H1 (cell line): Measurements from ENCODE around the gene ZC3H18. TPM values are rescaled to one million over a fixed set of nuclear protein-coding genes. Genes with fewer than 3 reads are reported as not detected.

ENCODE experiments used
- CTCF ChIA-PET: fragments of 300-600 bp; sonication (Branson Sonifier 250); formaldehyde crosslinking; loops from one replicate; lab custom pipeline; 2021; ENCODE audit not compliant: partially characterized antibody; lab: Charles Lee
- POLR2A ChIA-PET: fragments of 300-600 bp; sonication (Branson Sonifier 250); formaldehyde crosslinking; loops from one replicate; lab custom pipeline; 2021; ENCODE audit warnings: inconsistent platforms; ENCODE audit not compliant: partially characterized antibody; lab: Charles Lee
- DNase-seq, 2 experiments: peaks; one replicate each; pipeline versions ENCODE4 v3.0.0 to v3.0.0-alpha.2; 2010 to 2022; ENCODE audit warnings: low spot score in 2 of 2, low read depth in 1 of 2, mixed read lengths in 1 of 2
- FAIRE-seq: peaks from 2 replicates; lab custom pipeline; 2011; peaks lifted over from hg19 to GRCh38; lab: Jason Lieb, UNC
- H2AFZ ChIP-seq: 2 replicates; pipeline ENCODE4 v1.8.1; 2012; ENCODE audit warnings: low read length, inconsistent platforms
- H2AK5ac ChIP-seq: 2 replicates; pipeline ENCODE4 v1.6.1; 2013; ENCODE audit warnings: low read depth, low read length
- H2BK120ac ChIP-seq: replicated peaks from 2 replicates; pipeline ENCODE3; 2013; ENCODE audit warnings: low read depth, low read length, inconsistent platforms
- H2BK12ac ChIP-seq: 2 replicates; pipeline ENCODE4 v1.6.1; 2013; ENCODE audit warnings: low read depth, low read length
- H2BK15ac ChIP-seq: 2 replicates; pipeline ENCODE4 v1.6.1; 2013; ENCODE audit warnings: low read length
- H2BK20ac ChIP-seq: 2 replicates; pipeline ENCODE4 v1.6.1; 2013; ENCODE audit warnings: low read length
- H2BK5ac ChIP-seq: 2 replicates; pipeline ENCODE4 v1.6.1; 2013; ENCODE audit warnings: low read depth, low read length
- H3K14ac ChIP-seq: 2 replicates; pipeline ENCODE4 v1.6.1; 2013; ENCODE audit warnings: inconsistent platforms; ENCODE audit not compliant: insufficient read length
- H3K18ac ChIP-seq: 2 replicates; pipeline ENCODE4 v1.6.1; 2013; ENCODE audit warnings: low read length; ENCODE audit errors: extremely low read depth
- H3K23ac ChIP-seq: 2 replicates; pipeline ENCODE4 v1.6.1; 2013; ENCODE audit warnings: inconsistent platforms; ENCODE audit not compliant: insufficient read length
- H3K23me2 ChIP-seq: 2 replicates; pipeline ENCODE4 v1.6.1; 2013; ENCODE audit warnings: low read depth, low read length
- H3K27ac ChIP-seq: 2 replicates; pipeline ENCODE4 v1.6.1; 2011; ENCODE audit warnings: low read depth, low read length, inconsistent platforms
- H3K27me3 ChIP-seq, 4 experiments: replicated peaks in 1 of 4; 1 replicate in 1 of 4; 2 replicates in 3 of 4; pipeline versions ENCODE4 v1.6.1 to v1.8.1; 2011 to 2013; ENCODE audit warnings: low read length in 3 of 4, mild to moderate bottlenecking in 3 of 4, inconsistent platforms in 2 of 4, mixed read lengths in 2 of 4, moderate library complexity in 1 of 4; ENCODE audit not compliant: control insufficient read depth in 3 of 4, insufficient read depth in 3 of 4; ENCODE audit errors: extremely low read depth in 1 of 4
- H3K36me3 ChIP-seq, 4 experiments: 2 replicates each; pipeline versions ENCODE4 v1.6.1 to v1.8.1; 2011 to 2013; ENCODE audit warnings: mild to moderate bottlenecking in 4 of 4, low read length in 3 of 4, moderate library complexity in 2 of 4, control low read depth in 1 of 4, inconsistent platforms in 1 of 4; ENCODE audit not compliant: insufficient read depth in 4 of 4, control insufficient read depth in 2 of 4
- H3K4ac ChIP-seq: replicated peaks from 2 replicates; pipeline ENCODE3; 2013; ENCODE audit warnings: low read length, low read depth, mixed read lengths, inconsistent platforms; ENCODE audit not compliant: insufficient read length
- H3K4me1 ChIP-seq, 4 experiments: replicated peaks in 1 of 4; 1 replicate in 1 of 4; 2 replicates in 3 of 4; pipeline versions ENCODE4 v1.6.1 to v1.8.1; 2011 to 2013; ENCODE audit warnings: low read length in 3 of 4, inconsistent platforms in 2 of 4, mixed read lengths in 1 of 4; ENCODE audit not compliant: insufficient read depth in 4 of 4, control insufficient read depth in 3 of 4
- H3K4me2 ChIP-seq, 2 experiments: 2 replicates each; pipeline versions ENCODE4 v1.6.1 to v1.8.1; 2011 to 2013; ENCODE audit warnings: low read depth in 2 of 2, low read length in 2 of 2, control low read depth in 1 of 2, inconsistent platforms in 1 of 2, mild to moderate bottlenecking in 1 of 2; ENCODE audit not compliant: insufficient read depth in 1 of 2
- H3K4me3 ChIP-seq, 4 experiments: fragments of 200-600, 300-600 bp in 1 of 4; sonication (generic), shearing (Covaris generic), sonication (Bioruptor Twin) in 1 of 4; 2 replicates each; pipeline versions ENCODE4 v1.5.1 to v1.8.1; 2011 to 2016; ENCODE audit warnings: low read length in 4 of 4, low read depth in 3 of 4, control low read depth in 2 of 4, inconsistent platforms in 2 of 4, mild to moderate bottlenecking in 2 of 4, mixed read lengths in 1 of 4, moderate library complexity in 1 of 4; ENCODE audit not compliant: insufficient read depth in 2 of 4; ENCODE audit errors: extremely low read depth in 1 of 4
- H3K56ac ChIP-seq: replicated peaks from 2 replicates; pipeline ENCODE3; 2013; ENCODE audit warnings: low read depth, mild to moderate bottlenecking, mixed read lengths, low read length, inconsistent platforms; ENCODE audit not compliant: insufficient read length
- H3K79me1 ChIP-seq: 2 replicates; pipeline ENCODE4 v1.6.1; 2013; ENCODE audit warnings: low read depth, low read length, control low read depth
- H3K79me2 ChIP-seq, 2 experiments: 2 replicates each; pipeline versions ENCODE4 v1.6.1 to v1.8.1; 2012 to 2013; ENCODE audit warnings: low read length in 2 of 2, mild to moderate bottlenecking in 2 of 2, inconsistent platforms in 1 of 2; ENCODE audit not compliant: insufficient read depth in 2 of 2, control insufficient read depth in 1 of 2
- H3K9ac ChIP-seq, 4 experiments: replicated peaks in 1 of 4; 1 replicate in 1 of 4; 2 replicates in 3 of 4; pipeline versions ENCODE4 v1.6.1 to v1.8.1; 2011 to 2013; ENCODE audit warnings: low read depth in 3 of 4, low read length in 3 of 4, control low read depth in 2 of 4, mild to moderate bottlenecking in 2 of 4, moderate library complexity in 2 of 4, inconsistent platforms in 1 of 4; ENCODE audit errors: extremely low read depth in 1 of 4
- H3K9me3 ChIP-seq, 2 experiments: 2 replicates each; pipeline versions ENCODE4 v1.6.1 to v1.8.1; 2012 to 2013; ENCODE audit warnings: mild to moderate bottlenecking in 2 of 2, moderate library complexity in 2 of 2, control low read depth in 1 of 2, inconsistent platforms in 1 of 2, low read depth in 1 of 2, low read length in 1 of 2, mixed read lengths in 1 of 2; ENCODE audit not compliant: insufficient read depth in 2 of 2
- H4K20me1 ChIP-seq, 2 experiments: replicated peaks in 1 of 2; 2 replicates each; pipeline versions ENCODE3 to v1.8.1; 2011 to 2013; ENCODE audit warnings: inconsistent platforms in 2 of 2, low read length in 2 of 2, mild to moderate bottlenecking in 1 of 2; ENCODE audit not compliant: insufficient read depth in 2 of 2, control insufficient read depth in 1 of 2
- H4K5ac ChIP-seq: 2 replicates; pipeline ENCODE4 v1.6.1; 2013; ENCODE audit warnings: low read length, low read depth, mixed read lengths, inconsistent platforms; ENCODE audit not compliant: insufficient read length
- H4K8ac ChIP-seq: 2 replicates; pipeline ENCODE4 v1.8.0; 2013; ENCODE audit warnings: mild to moderate bottlenecking, moderate library complexity, low read length, inconsistent platforms; ENCODE audit not compliant: insufficient read depth; ENCODE audit errors: extremely low read depth
- H4K91ac ChIP-seq: replicated peaks from 2 replicates; pipeline ENCODE3; 2013; ENCODE audit warnings: low read length, mixed read lengths, inconsistent platforms; ENCODE audit not compliant: insufficient read length
- BACH1 ChIP-seq: IDR thresholded peaks from 2 replicates; pipeline ENCODE4 v1.6.1; 2012; ENCODE audit warnings: low read length, improper control_type of control experiment
- CEBPB ChIP-seq: IDR thresholded peaks from 2 replicates; pipeline ENCODE4 v1.6.1; 2012; ENCODE audit warnings: low read depth, low read length
- CHD1 ChIP-seq: IDR thresholded peaks from 2 replicates; pipeline ENCODE4 v1.6.1; 2012; ENCODE audit warnings: low read depth, low read length, improper control_type of control experiment
- EGR1 ChIP-seq: IDR thresholded peaks from 2 replicates; pipeline ENCODE4 v1.6.1; 2011; ENCODE audit warnings: low read depth, low read length, borderline replicate concordance
- GABPA ChIP-seq: IDR thresholded peaks from 2 replicates; pipeline ENCODE4 v1.6.1; 2011; ENCODE audit warnings: mild to moderate bottlenecking, low read length, moderate library complexity, borderline replicate concordance; ENCODE audit not compliant: insufficient read depth
- MAX ChIP-seq: IDR thresholded peaks from 2 replicates; pipeline ENCODE4 v1.6.1; 2012; ENCODE audit warnings: inconsistent platforms
- POLR2A ChIP-seq, 2 experiments: IDR thresholded peaks; 1 replicate in 1 of 2; 2 replicates in 1 of 2; pipeline ENCODE4 v1.6.1; 2011; ENCODE audit warnings: low read depth in 2 of 2, low read length in 2 of 2, mild to moderate bottlenecking in 2 of 2; ENCODE audit errors: control extremely low read depth in 1 of 2
- RFX5 ChIP-seq: IDR thresholded peaks from 2 replicates; pipeline ENCODE4 v1.6.1; 2011; ENCODE audit warnings: low read depth, low read length, improper control_type of control experiment, borderline replicate concordance
- SAP30 ChIP-seq: fragments of 300-600 bp; sonication (generic); IDR thresholded peaks from 2 replicates; pipeline ENCODE4 v1.7.1; 2012; ENCODE audit warnings: low read length, moderate library complexity, mild to moderate bottlenecking, inconsistent platforms; ENCODE audit not compliant: insufficient read depth, insufficient replicate concordance
- SIX5 ChIP-seq: IDR thresholded peaks from 2 replicates; pipeline ENCODE4 v1.6.1; 2011; ENCODE audit warnings: mild to moderate bottlenecking, low read depth, low read length
- SP4 ChIP-seq: IDR thresholded peaks from 2 replicates; pipeline ENCODE4 v1.6.1; 2012; ENCODE audit warnings: low read length, inconsistent platforms
- SRF ChIP-seq: IDR thresholded peaks from 2 replicates; pipeline ENCODE4 v1.6.1; 2011; ENCODE audit warnings: mild to moderate bottlenecking, low read depth, low read length, moderate library complexity
- YY1 ChIP-seq: IDR thresholded peaks from 2 replicates; pipeline ENCODE4 v1.6.1; 2011; ENCODE audit warnings: low read depth, mild to moderate bottlenecking, low read length
- WGBS, 2 experiments: shearing (Covaris generic) in 1 of 2; methylation state at CpG; one replicate each; pipeline versions ENCODE4 v1.1.6 to v1.1.7; 2013 to 2015; ENCODE audit warnings: low lambda C conversion rate in 2 of 2, mixed read lengths in 2 of 2, inconsistent platforms in 1 of 2, low coverage in 1 of 2, missing lambda C conversion rate in 1 of 2; ENCODE audit not compliant: insufficient replicate concordance in 2 of 2, insufficient coverage in 1 of 2, insufficient read length in 1 of 2; ENCODE audit errors: extremely low coverage in 1 of 2, missing lambda C conversion rate in 1 of 2; 5-methylcytosine and 5-hydroxymethylcytosine counted together
- polyA plus RNA-seq, 7 experiments: library from polyadenylated mRNA; depleted of rRNA in 3 of 7; stranded (reverse) in 5 of 7; unstranded in 2 of 7; fragments of >200 nt in 5 of 7; fragments of 200-250 nt in 2 of 7; gene quantifications; 1 replicate in 5 of 7; 2 replicates in 1 of 7; 4 replicates in 1 of 7; pipeline versions ENCODE4 v1.2.1 to v1.2.3, GENCODE V29; 2011 to 2013; ENCODE audit warnings: missing spikeins in 2 of 7, mixed read lengths in 2 of 7
- total RNA-seq: library from RNA; stranded (reverse); fragmentation: NEBNext Ultra II Directional; extraction: Animal tissue kit (Norgen Biotek cat#: 25700); gene quantifications from 2 replicates; pipeline ENCODE4 v1.2.1, GENCODE V29; 2021

The ZC3H18 gene
- total and polyA plus RNA-seq, 2 of the 8 experiments (the other 6 are each of a cell fraction or from before 2014, with no cell fraction given) = 12.1 to 73.2 TPM

- Histone ChIP-seq H3K23ac (no peak overlapping the region), H2BK15ac (no peak overlapping the region), H3K4ac (no peak overlapping the region), H2AK5ac (no peak overlapping the region), H3K27me3 (no peaks in the 10 kb centered on the region), H3K4me3 (no peak overlapping the region), H2BK5ac (no peak overlapping the region), H3K56ac (no peak overlapping the region), H3K18ac (no peak overlapping the region), H3K14ac (no peak overlapping the region), H4K5ac (no peak overlapping the region), H4K20me1 (peaks cover 20 to 30% of the 10 kb centered on the region in 2 experiments), H4K8ac (no peak overlapping the region), H4K91ac (no peak overlapping the region), H2AFZ (no peak overlapping the region), H2BK120ac (no peak overlapping the region), H3K4me2 (no peak overlapping the region), H3K4me1 (peaks cover 0 to 10% (median 7%) of the 10 kb centered on the region in 4 experiments; a peak in 3 of 7 replicates), H3K9ac (no peak overlapping the region; a peak in 1 of 7 replicates), H3K27ac (no peak overlapping the region), H3K23me2 (peaks cover 5% of the 10 kb centered on the region; the same call in 1 of the 2 replicates), H3K79me1 (peaks cover 19% of the 10 kb centered on the region), H3K79me2 (peaks cover 0 to 15% of the 10 kb centered on the region in 2 experiments; a peak in 1 of 4 replicates), H2BK12ac (no peak overlapping the region), H2BK20ac (no peak overlapping the region), H3K9me3 (no peaks in the 10 kb centered on the region), H3K36me3 (peaks cover 0 to 8% (median 4%) of the 10 kb centered on the region in 4 experiments; a peak in 5 of 8 replicates)
- ChIA-PET CTCF (interaction anchor here (1.6 to 6.1 kb wide), 2 partner anchors 14 to 58 kb away, joined by 5 to 89 read pairs; no protein-coding TSS in a partner anchor), POLR2A (no interaction called here)
- 92% methylated on average over 19 of the region's 19 CpGs; no CpG with 5 or more reads in 1 of the 2 experiments for WGBS, 2 experiments
- DNase-seq (no peak), FAIRE-seq (no peak)
- no peak for TF ChIP-seq BACH1
- no peak for TF ChIP-seq SAP30
- TF ChIP-seq SIX5 = no peak
- TF ChIP-seq SP4 = no peak
- no peak for TF ChIP-seq SRF
- TF ChIP-seq EGR1 = no peak
- no peak for TF ChIP-seq MAX
- no peak for TF ChIP-seq POLR2A (IDR thresholded peaks at IDR 0.05; ENCODE audit: control extremely low read depth in 1 of 2, low read depth in 2 of 2, low read length in 2 of 2)
- TF ChIP-seq CEBPB = no peak
- TF ChIP-seq GABPA = no peak
- TF ChIP-seq YY1 = no peak
- no peak for TF ChIP-seq CHD1
- TF ChIP-seq RFX5 = no peak
Observed at GRCh38 chr16:88613911-88614817, 44.0 kb downstream of the ZC3H18 start.
